GM23338 (cell line): Measurements from ENCODE around the gene APRT. TPM values are rescaled to one million over a fixed set of nuclear protein-coding genes. Genes with fewer than 3 reads are reported as not detected.

Source experiments
- EZH2 ChIP-seq: fragments of 200-600 bp; sonication (generic); IDR thresholded peaks from one replicate; pipeline ENCODE4 v1.8.0; 2017; ENCODE audit warnings: antibody characterized with exemption, mild to moderate bottlenecking, low read depth; ENCODE audit not compliant: unreplicated experiment
- EZH2phosphoT487 ChIP-seq: fragments of 200-600 bp; sonication (generic); IDR thresholded peaks from one replicate; pipeline ENCODE4 v1.8.1; 2018; ENCODE audit warnings: antibody characterized with exemption; ENCODE audit not compliant: unreplicated experiment
- JUNB ChIP-seq: IDR thresholded peaks from one replicate; pipeline ENCODE4 v1.6.1; 2016; ENCODE audit warnings: antibody characterized with exemption; ENCODE audit not compliant: unreplicated experiment
- NANOG ChIP-seq: IDR thresholded peaks from 2 replicates; pipeline ENCODE4 v1.6.1; 2016; ENCODE audit warnings: antibody characterized with exemption, borderline replicate concordance
- POLR2AphosphoS5 ChIP-seq: IDR thresholded peaks from 2 replicates; pipeline ENCODE4 v1.6.1; 2016; ENCODE audit warnings: antibody characterized with exemption, low read depth
- ZNF114 ChIP-seq: fragments of 250-450 bp; sonication (Bioruptor Pico); IDR thresholded peaks from 2 replicates; pipeline ENCODE4 v1.5.0; 2020; ENCODE audit warnings: mild to moderate bottlenecking, moderate library complexity
- polyA plus RNA-seq: library from polyadenylated mRNA; unstranded; fragments of >200 nt; fragmentation: Nextera tagmentation; extraction: Ambion mirVana; gene quantifications from 2 replicates; pipeline ENCODE4 v1.2.1, GENCODE V29; 2016
- total RNA-seq: library from RNA; depleted of rRNA; stranded (reverse); fragments of >200 nt; shearing (Covaris generic); gene quantifications from 2 replicates; pipeline ENCODE4 v1.2.3, GENCODE V29; 2014
- TF ChIP-seq, protein P1 (sequence below): fragments of 250-450 bp; sonication (Bioruptor Pico); IDR thresholded peaks from 2 replicates; pipeline ENCODE4 v1.5.0; 2020; ENCODE audit warnings: mild to moderate bottlenecking, moderate library complexity
- TF ChIP-seq, protein P2 (sequence below), 2 experiments: fragments of 200-600 bp in 1 of 2; sonication (generic) in 1 of 2; conservative IDR thresholded peaks; 2 replicates each; pipeline versions ENCODE4 v1.5.1 to v1.6.1; 2016 to 2017; ENCODE audit warnings: antibody characterized with exemption in 2 of 2, low read depth in 2 of 2, mild to moderate bottlenecking in 2 of 2, moderate library complexity in 1 of 2

APRT gene
- total and polyA plus RNA-seq, 2 experiments from 2014 or later, result 250 to 522 TPM

DNA sequence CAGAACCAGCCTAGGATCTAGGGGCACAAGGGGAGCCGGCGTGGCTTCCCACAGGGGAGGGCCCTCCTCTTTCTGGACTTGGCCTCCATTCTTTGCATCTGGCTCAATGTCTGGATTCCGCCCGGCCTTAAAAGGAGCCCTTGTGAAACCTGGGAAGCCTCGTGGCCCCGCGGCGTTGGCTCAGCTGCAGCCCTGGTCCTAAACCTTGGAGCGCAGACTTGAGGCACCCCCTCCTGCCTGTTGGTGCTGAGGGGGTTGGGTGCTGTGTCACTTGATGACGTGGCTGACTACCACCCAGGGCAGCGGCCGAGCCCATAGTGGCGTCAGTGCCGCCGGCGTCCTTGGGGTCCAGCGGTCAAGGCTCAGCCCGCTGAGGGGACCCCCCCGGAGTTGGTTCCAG is 49.6 kb upstream of the APRT start (continued):
- TF ChIP-seq, protein P1, sequence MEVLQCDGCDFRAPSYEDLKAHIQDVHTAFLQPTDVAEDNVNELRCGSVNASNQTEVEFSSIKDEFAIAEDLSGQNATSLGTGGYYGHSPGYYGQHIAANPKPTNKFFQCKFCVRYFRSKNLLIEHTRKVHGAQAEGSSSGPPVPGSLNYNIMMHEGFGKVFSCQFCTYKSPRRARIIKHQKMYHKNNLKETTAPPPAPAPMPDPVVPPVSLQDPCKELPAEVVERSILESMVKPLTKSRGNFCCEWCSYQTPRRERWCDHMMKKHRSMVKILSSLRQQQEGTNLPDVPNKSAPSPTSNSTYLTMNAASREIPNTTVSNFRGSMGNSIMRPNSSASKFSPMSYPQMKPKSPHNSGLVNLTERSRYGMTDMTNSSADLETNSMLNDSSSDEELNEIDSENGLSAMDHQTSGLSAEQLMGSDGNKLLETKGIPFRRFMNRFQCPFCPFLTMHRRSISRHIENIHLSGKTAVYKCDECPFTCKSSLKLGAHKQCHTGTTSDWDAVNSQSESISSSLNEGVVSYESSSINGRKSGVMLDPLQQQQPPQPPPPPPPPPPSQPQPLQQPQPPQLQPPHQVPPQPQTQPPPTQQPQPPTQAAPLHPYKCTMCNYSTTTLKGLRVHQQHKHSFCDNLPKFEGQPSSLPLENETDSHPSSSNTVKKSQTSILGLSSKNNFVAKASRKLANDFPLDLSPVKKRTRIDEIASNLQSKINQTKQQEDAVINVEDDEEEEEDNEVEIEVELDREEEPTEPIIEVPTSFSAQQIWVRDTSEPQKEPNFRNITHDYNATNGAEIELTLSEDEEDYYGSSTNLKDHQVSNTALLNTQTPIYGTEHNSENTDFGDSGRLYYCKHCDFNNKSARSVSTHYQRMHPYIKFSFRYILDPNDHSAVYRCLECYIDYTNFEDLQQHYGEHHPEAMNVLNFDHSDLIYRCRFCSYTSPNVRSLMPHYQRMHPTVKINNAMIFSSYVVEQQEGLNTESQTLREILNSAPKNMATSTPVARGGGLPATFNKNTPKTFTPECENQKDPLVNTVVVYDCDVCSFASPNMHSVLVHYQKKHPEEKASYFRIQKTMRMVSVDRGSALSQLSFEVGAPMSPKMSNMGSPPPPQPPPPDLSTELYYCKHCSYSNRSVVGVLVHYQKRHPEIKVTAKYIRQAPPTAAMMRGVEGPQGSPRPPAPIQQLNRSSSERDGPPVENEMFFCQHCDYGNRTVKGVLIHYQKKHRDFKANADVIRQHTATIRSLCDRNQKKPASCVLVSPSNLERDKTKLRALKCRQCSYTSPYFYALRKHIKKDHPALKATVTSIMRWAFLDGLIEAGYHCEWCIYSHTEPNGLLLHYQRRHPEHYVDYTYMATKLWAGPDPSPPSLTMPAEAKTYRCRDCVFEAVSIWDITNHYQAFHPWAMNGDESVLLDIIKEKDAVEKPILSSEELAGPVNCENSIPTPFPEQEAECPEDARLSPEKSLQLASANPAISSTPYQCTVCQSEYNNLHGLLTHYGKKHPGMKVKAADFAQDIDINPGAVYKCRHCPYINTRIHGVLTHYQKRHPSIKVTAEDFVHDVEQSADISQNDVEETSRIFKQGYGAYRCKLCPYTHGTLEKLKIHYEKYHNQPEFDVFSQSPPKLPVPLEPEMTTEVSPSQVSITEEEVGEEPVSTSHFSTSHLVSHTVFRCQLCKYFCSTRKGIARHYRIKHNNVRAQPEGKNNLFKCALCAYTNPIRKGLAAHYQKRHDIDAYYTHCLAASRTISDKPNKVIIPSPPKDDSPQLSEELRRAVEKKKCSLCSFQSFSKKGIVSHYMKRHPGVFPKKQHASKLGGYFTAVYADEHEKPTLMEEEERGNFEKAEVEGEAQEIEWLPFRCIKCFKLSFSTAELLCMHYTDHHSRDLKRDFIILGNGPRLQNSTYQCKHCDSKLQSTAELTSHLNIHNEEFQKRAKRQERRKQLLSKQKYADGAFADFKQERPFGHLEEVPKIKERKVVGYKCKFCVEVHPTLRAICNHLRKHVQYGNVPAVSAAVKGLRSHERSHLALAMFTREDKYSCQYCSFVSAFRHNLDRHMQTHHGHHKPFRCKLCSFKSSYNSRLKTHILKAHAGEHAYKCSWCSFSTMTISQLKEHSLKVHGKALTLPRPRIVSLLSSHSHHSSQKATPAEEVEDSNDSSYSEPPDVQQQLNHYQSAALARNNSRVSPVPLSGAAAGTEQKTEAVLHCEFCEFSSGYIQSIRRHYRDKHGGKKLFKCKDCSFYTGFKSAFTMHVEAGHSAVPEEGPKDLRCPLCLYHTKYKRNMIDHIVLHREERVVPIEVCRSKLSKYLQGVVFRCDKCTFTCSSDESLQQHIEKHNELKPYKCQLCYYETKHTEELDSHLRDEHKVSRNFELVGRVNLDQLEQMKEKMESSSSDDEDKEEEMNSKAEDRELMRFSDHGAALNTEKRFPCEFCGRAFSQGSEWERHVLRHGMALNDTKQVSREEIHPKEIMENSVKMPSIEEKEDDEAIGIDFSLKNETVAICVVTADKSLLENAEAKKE (CRISPR knock-in tag), result no peak
- TF ChIP-seq POLR2AphosphoS5, result no peak
- TF ChIP-seq EZH2, result no peak
- TF ChIP-seq NANOG, result no peak
- no peak for TF ChIP-seq EZH2phosphoT487
- TF ChIP-seq, protein P2, sequence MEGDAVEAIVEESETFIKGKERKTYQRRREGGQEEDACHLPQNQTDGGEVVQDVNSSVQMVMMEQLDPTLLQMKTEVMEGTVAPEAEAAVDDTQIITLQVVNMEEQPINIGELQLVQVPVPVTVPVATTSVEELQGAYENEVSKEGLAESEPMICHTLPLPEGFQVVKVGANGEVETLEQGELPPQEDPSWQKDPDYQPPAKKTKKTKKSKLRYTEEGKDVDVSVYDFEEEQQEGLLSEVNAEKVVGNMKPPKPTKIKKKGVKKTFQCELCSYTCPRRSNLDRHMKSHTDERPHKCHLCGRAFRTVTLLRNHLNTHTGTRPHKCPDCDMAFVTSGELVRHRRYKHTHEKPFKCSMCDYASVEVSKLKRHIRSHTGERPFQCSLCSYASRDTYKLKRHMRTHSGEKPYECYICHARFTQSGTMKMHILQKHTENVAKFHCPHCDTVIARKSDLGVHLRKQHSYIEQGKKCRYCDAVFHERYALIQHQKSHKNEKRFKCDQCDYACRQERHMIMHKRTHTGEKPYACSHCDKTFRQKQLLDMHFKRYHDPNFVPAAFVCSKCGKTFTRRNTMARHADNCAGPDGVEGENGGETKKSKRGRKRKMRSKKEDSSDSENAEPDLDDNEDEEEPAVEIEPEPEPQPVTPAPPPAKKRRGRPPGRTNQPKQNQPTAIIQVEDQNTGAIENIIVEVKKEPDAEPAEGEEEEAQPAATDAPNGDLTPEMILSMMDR (conservative IDR thresholded peaks at IDR 0.05; ENCODE audit: low read depth in 2 of 2), result no peak
- no peak for TF ChIP-seq ZNF114 (CRISPR knock-in tag)
- TF ChIP-seq JUNB, result no peak
